H9 (cell line): ENCODE results near the gene CORO7. TPM values are rescaled to one million over a fixed set of nuclear protein-coding genes. Genes with fewer than 3 reads are reported as not detected.

ENCODE experiments used
- DNase-seq: peaks from one replicate; pipeline ENCODE4 v3.0.0-alpha.2; 2017
- H2AFZ ChIP-seq: one replicate; pipeline ENCODE4 v1.6.1; 2013; ENCODE audit warnings: mild to moderate bottlenecking, low read length, control low read depth, moderate library complexity
- H2AK5ac ChIP-seq: 2 replicates; pipeline ENCODE4 v1.6.1; 2013; ENCODE audit warnings: low read length, control low read depth, mixed read lengths; ENCODE audit not compliant: insufficient read length
- H2BK120ac ChIP-seq: one replicate; pipeline ENCODE4 v1.6.1; 2013; ENCODE audit warnings: low read depth, mild to moderate bottlenecking, low read length, control low read depth, inconsistent platforms; ENCODE audit not compliant: poor library complexity, severe bottlenecking
- H2BK12ac ChIP-seq: 2 replicates; pipeline ENCODE4 v1.6.1; 2013; ENCODE audit warnings: low read length, control low read depth, mixed read lengths, low read depth; ENCODE audit not compliant: insufficient read length
- H2BK15ac ChIP-seq: 2 replicates; pipeline ENCODE4 v1.6.1; 2013; ENCODE audit warnings: low read depth, low read length, control low read depth
- H2BK20ac ChIP-seq: one replicate; pipeline ENCODE4 v1.6.1; 2013; ENCODE audit warnings: low read depth, mild to moderate bottlenecking, low read length, control low read depth, inconsistent platforms; ENCODE audit not compliant: poor library complexity, severe bottlenecking
- H2BK5ac ChIP-seq: 2 replicates; pipeline ENCODE4 v1.6.1; 2013; ENCODE audit warnings: low read length, control low read depth, mixed read lengths; ENCODE audit not compliant: insufficient read length
- H3K14ac ChIP-seq: 2 replicates; pipeline ENCODE4 v1.6.1; 2013; ENCODE audit warnings: low read length, control low read depth; ENCODE audit not compliant: insufficient read depth
- H3K18ac ChIP-seq: 2 replicates; pipeline ENCODE4 v1.6.1; 2013; ENCODE audit warnings: low read depth, mild to moderate bottlenecking, mixed read lengths, low read length, control low read depth; ENCODE audit not compliant: insufficient read length
- H3K23ac ChIP-seq: 2 replicates; pipeline ENCODE4 v1.6.1; 2013; ENCODE audit warnings: low read length, control low read depth, mixed read lengths, low read depth; ENCODE audit not compliant: insufficient read length
- H3K23me2 ChIP-seq: 2 replicates; pipeline ENCODE4 v1.6.1; 2013; ENCODE audit warnings: low read depth, mild to moderate bottlenecking, mixed read lengths, low read length, control low read depth; ENCODE audit not compliant: insufficient read length, poor library complexity, severe bottlenecking
- H3K27ac ChIP-seq: 2 replicates; pipeline ENCODE4 v1.5.1; 2013; ENCODE audit warnings: low read length, control low read depth, mixed read lengths, low read depth; ENCODE audit not compliant: insufficient read length
- H3K27me3 ChIP-seq: 2 replicates; pipeline ENCODE4 v1.6.1; 2013; ENCODE audit warnings: low read length, control low read depth, inconsistent platforms; ENCODE audit not compliant: insufficient read depth
- H3K4ac ChIP-seq: 2 replicates; pipeline ENCODE4 v1.6.1; 2013; ENCODE audit warnings: low read depth, mild to moderate bottlenecking, control low read depth, inconsistent platforms, low read length, moderate library complexity
- H3K4me1 ChIP-seq: 2 replicates; pipeline ENCODE4 v1.6.1; 2013; ENCODE audit warnings: low read length, control low read depth, inconsistent platforms; ENCODE audit not compliant: insufficient read depth
- H3K4me2 ChIP-seq: 2 replicates; pipeline ENCODE4 v1.6.1; 2013; ENCODE audit warnings: low read length, control low read depth, mixed read lengths; ENCODE audit not compliant: insufficient read length, insufficient read depth
- H3K56ac ChIP-seq: 2 replicates; pipeline ENCODE4 v1.6.1; 2013; ENCODE audit warnings: low read depth, mild to moderate bottlenecking, mixed read lengths, low read length, control low read depth; ENCODE audit not compliant: insufficient read length
- H3K79me1 ChIP-seq: 2 replicates; pipeline ENCODE4 v1.6.1; 2013; ENCODE audit warnings: low read depth, mild to moderate bottlenecking, moderate library complexity, low read length, control low read depth, inconsistent platforms; ENCODE audit not compliant: insufficient read depth, poor library complexity, severe bottlenecking
- H3K79me2 ChIP-seq: 2 replicates; pipeline ENCODE4 v1.6.1; 2013; ENCODE audit warnings: low read length, control low read depth, inconsistent platforms; ENCODE audit not compliant: insufficient read depth
- H3K9ac ChIP-seq: 2 replicates; pipeline ENCODE4 v1.6.1; 2013; ENCODE audit warnings: low read length, control low read depth, mixed read lengths; ENCODE audit not compliant: insufficient read length; ENCODE audit errors: extremely low read depth
- H3K9me3 ChIP-seq: one replicate; pipeline ENCODE4 v1.6.1; 2013; ENCODE audit warnings: low read depth, low read length, inconsistent platforms; ENCODE audit not compliant: control insufficient read depth
- H3T11ph ChIP-seq: one replicate; pipeline ENCODE4 v1.6.1; 2013; ENCODE audit warnings: mild to moderate bottlenecking, low read length, control low read depth, inconsistent platforms
- H4K20me1 ChIP-seq: one replicate; pipeline ENCODE4 v1.6.1; 2013; ENCODE audit not compliant: control insufficient read depth, insufficient read length, insufficient read depth
- H4K5ac ChIP-seq: 2 replicates; pipeline ENCODE4 v1.6.1; 2013; ENCODE audit warnings: low read depth, mild to moderate bottlenecking, mixed read lengths, low read length, control low read depth; ENCODE audit not compliant: insufficient read length
- H4K8ac ChIP-seq: replicated peaks from 2 replicates; pipeline ENCODE4 v1.6.1; 2013; ENCODE audit warnings: low read length, control low read depth, mixed read lengths, low read depth; ENCODE audit not compliant: insufficient read length
- H4K91ac ChIP-seq: 2 replicates; pipeline ENCODE4 v1.6.1; 2013; ENCODE audit warnings: low read depth, mild to moderate bottlenecking, moderate library complexity, mixed read lengths, low read length, control low read depth; ENCODE audit not compliant: insufficient read length
- H3K27ac Mint-ChIP-seq, 3 experiments: 2 replicates in 2 of 3; 3 replicates in 1 of 3; pipeline ENCODE4 v1.8.0; 2020 to 2021; ENCODE audit warnings: mixed read lengths in 3 of 3, mild to moderate bottlenecking in 1 of 3, moderate library complexity in 1 of 3
- H3K27me3 Mint-ChIP-seq: 2 replicates; pipeline ENCODE4 v1.8.0; 2021; ENCODE audit warnings: low read depth, mild to moderate bottlenecking, moderate library complexity, mixed read lengths
- H3K36me3 Mint-ChIP-seq, 3 experiments: 2 replicates in 2 of 3; 3 replicates in 1 of 3; pipeline ENCODE4 v1.8.0; 2020 to 2021; ENCODE audit warnings: low read depth in 3 of 3, mixed read lengths in 3 of 3; ENCODE audit not compliant: insufficient read depth in 1 of 3
- H3K4me1 Mint-ChIP-seq, 2 experiments: 2 replicates each; pipeline ENCODE4 v1.8.0; 2020; ENCODE audit warnings: mixed read lengths in 2 of 2
- H3K4me3 Mint-ChIP-seq, 2 experiments: 2 replicates in 1 of 2; 3 replicates in 1 of 2; pipeline ENCODE4 v1.8.0; 2020 to 2021; ENCODE audit warnings: mild to moderate bottlenecking in 2 of 2, mixed read lengths in 2 of 2, moderate library complexity in 1 of 2
- H3K9me3 Mint-ChIP-seq, 2 experiments: 2 replicates in 1 of 2; 3 replicates in 1 of 2; pipeline ENCODE4 v1.8.0; 2020; ENCODE audit warnings: mild to moderate bottlenecking in 2 of 2, mixed read lengths in 2 of 2, moderate library complexity in 1 of 2
- CTCF ChIP-seq: fragments of 200-600 bp; sonication (generic); conservative IDR thresholded peaks from 3 replicates; pipeline ENCODE4 v1.8.0; 2021; ENCODE audit warnings: antibody characterized with exemption, mild to moderate bottlenecking
- WGBS: extraction: QIAGEN DNeasy Blood & Tissue Kit; methylation state at CpG from one replicate; pipeline ENCODE4 v1.1.7; 2013; ENCODE audit warnings: missing lambda C conversion rate, low lambda C conversion rate, mixed read lengths; ENCODE audit not compliant: insufficient read length; ENCODE audit errors: extremely low coverage; 5-methylcytosine and 5-hydroxymethylcytosine counted together
- total RNA-seq: library from RNA; stranded (reverse); gene quantifications from 2 replicates; pipeline ENCODE4 v1.2.1, GENCODE V29; 2021

CORO7 gene
- total RNA-seq, 1 experiment from 2014 or later = 38.4 TPM

GRCh38 chr16:4313563-4314531, 102.5 kb downstream of the CORO7 start:
- no peak overlapping the region for H4K8ac ChIP-seq
- TF ChIP-seq CTCF = peak; percentile 92
- no peaks in the 10 kb centered on the region for H4K20me1 ChIP-seq
- peaks cover 20 to 38% of the 10 kb centered on the region in 2 experiments for H3K4me1 Mint-ChIP-seq
- H3K4me2 ChIP-seq = peak overlapping the region; percentile 48
- H3K36me3 Mint-ChIP-seq = 0 out of 7 replicates have a peak, but pooled peaks cover 0 to 2% (median 0%) of the 10 kb centered on the region in 3 experiments
- DNase-seq = peak; percentile 84
- no peak overlapping the region for H3K23ac ChIP-seq
- H2BK5ac ChIP-seq = no peak overlapping the region
- H2BK15ac ChIP-seq = no peak overlapping the region
- H3K4ac ChIP-seq = no peak overlapping the region
- no peak overlapping the region for H3K14ac ChIP-seq
- H3K27me3 ChIP-seq = no peaks in the 10 kb centered on the region; the same call in 1 of the 2 replicates
- no peak overlapping the region for H2AFZ ChIP-seq
- no peak overlapping the region for H4K91ac ChIP-seq
- no peak overlapping the region for H2AK5ac ChIP-seq
- H3K27ac ChIP-seq = no peak overlapping the region
- no peak overlapping the region for H4K5ac ChIP-seq
- H3K79me1 ChIP-seq = no peaks in the 10 kb centered on the region
- H3K27me3 Mint-ChIP-seq = peaks cover 30% of the 10 kb centered on the region
- H3K9ac ChIP-seq = no peak overlapping the region
- 0 out of 2 replicates have a peak, but pooled peaks cover 3% of the 10 kb centered on the region for H3K4me1 ChIP-seq
- H3K56ac ChIP-seq = no peak overlapping the region
- H3K9me3 ChIP-seq = no peaks in the 10 kb centered on the region
- H3K79me2 ChIP-seq = peaks cover 4% of the 10 kb centered on the region; the same call in 1 of the 2 replicates
- no peak overlapping the region for H3K18ac ChIP-seq
- H3K27ac Mint-ChIP-seq = no peak overlapping the region
- H2BK20ac ChIP-seq = no peak overlapping the region
- peak overlapping the region; percentile 73 to 96 for H3K4me3 Mint-ChIP-seq
- peaks cover 0 to 3% of the 10 kb centered on the region in 2 experiments; a peak in 2 of 5 replicates for H3K9me3 Mint-ChIP-seq
- H2BK120ac ChIP-seq = no peak overlapping the region
- H3K23me2 ChIP-seq = peaks cover 12% of the 10 kb centered on the region
- no peak overlapping the region for H3T11ph ChIP-seq
- no CpG with 5 or more reads among the region's 43 CpGs for WGBS
- H2BK12ac ChIP-seq = no peak overlapping the region
